GM18520 (cell line): Measurements from ENCODE around the gene SH2D1B.

ENCODE experiments used
- ATAC-seq: cut with Tn5 transposase; IDR thresholded peaks from one replicate; pipeline ENCODE4 v1.9.1; 2021; ENCODE audit not compliant: unreplicated experiment

Gene SH2D1B

GRCh38 chr1:162383091-162383490 lies 28.8 kb downstream of the SH2D1B start:
- ATAC-seq: no peak

- ATAC-seq: no peak
These were observed 29.8 kb downstream of the SH2D1B start for GRCh38 chr1:162381941-162382750.

DNA sequence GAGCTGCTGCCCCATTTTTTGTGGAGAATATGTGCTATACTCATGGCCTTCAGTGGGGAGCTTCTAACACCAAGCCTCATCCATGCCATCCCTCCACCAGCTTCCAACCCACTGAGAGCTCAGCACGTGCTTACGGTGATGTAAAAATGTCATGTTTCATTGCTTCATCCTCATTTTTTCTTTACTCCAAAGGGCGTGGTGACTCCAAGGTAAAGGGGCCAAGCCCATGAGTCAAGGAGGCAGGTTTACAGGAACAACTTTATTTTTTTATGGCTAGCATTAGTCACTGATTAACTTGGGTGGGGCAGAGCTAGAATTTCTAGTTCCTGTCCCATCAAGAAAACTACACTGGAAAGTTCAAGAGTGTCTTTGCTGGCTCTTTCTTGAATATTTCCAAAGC lies 30.6 kb downstream of the SH2D1B start, which contains the start of gene C1orf226:
Gene C1orf226, plus strand, starts transcription at position 346 of the 400 bp plus-strand sequence. CDS start 174 bp downstream, outside the sequence.
- ATAC-seq: no peak

GRCh38 chr1:162380061-162380846 lies 31.7 kb downstream of the SH2D1B start:
- ATAC-seq: no peak

DNA sequence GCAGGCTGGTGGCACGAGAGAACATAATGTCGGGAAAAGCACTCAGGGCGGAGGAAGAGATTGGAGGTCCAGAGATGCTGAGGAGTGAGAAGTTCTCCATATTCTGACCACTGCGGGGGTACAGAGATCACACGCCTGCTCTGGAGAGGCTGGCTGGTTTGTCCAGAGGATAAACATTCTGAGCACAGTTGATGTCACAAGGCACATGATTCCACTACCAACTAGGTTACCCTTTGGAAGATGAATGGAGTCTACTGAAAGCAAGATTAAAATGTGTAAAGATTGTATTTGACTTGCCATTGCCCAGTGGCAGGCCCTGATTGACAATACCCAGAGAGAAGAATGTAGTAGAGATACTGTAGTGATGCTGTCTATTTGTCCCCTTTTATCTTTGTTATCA lies 35.2 kb downstream of the SH2D1B start, which contains the start of gene SPATA46:
Gene SPATA46, minus strand, starts transcription at position 164 of the 400 bp plus-strand sequence. Its CDS starts 64 bp downstream, at position 100.
- no peak for ATAC-seq

DNA sequence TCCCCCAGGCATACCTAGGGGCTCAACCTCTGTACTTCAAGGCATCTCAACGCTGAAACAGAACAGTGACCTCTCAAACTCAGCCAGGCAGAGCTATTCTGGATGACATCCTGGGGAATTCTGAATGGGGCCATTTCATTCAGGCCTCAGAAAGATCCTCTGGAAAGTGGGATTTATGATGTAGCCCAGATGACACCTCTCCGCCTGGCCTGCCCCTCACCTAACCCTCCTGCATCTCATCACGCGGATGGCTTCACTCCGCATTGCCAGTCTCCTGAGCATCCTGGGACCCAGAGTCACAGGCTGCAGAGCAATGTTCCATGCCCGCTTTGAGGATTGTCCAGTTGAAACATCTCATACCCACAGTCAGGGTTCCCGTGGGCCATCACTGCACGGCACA lies 36.5 kb downstream of the SH2D1B start:
- no peak for ATAC-seq

- no peak for ATAC-seq
These were observed 37.5 kb downstream of the SH2D1B start for GRCh38 chr1:162374406-162374805.

- no peak for ATAC-seq
These were observed 38.2 kb downstream of the SH2D1B start for GRCh38 chr1:162373541-162374260.

- ATAC-seq: no peak
These were observed 38.9 kb downstream of the SH2D1B start for GRCh38 chr1:162373072-162373427.

DNA sequence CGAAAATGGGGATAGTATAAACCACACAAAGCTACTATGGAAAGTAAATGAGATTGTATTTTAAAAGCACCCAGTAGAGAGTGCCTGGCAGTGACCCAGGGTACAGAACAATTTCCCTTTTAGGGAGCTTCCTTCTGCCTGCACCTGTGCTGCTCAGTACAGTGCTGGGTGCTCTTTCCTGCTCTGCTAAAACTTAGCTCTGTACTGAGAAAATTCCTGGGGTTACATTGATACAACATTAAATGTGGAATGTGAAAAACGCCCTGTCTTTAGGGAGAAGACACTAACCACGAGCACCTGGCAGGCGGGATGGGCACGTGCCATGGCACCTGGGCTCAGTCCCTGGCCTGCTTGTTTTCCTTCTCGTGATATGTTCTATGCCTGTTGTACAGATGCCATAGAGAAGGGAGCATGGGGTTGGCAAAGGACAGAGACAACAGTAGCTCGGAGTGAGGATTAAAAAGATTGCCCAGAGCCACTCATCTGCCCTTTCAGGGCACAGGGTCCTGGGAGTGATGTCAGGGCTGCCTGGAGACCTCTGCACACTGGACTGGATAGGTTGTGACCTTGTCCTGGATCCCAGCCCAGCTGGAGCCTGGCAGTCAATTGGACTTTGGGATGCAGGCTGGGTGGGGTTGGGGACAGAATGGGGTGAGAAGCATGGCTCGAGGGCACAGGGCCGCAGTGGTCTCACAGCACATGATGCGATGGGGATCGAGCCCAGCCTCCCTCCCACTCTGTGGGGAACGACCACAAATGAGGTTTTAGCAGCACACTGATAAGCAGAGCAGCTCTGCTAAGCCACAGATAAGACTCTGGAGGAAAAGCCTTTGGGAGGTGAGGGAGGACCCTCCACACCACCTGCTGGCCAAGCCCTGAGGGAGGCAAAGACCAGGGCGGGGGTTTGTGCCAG lies 39.5 kb downstream of the SH2D1B start:
- no peak for ATAC-seq

- no peak for ATAC-seq
These were observed 40.3 kb downstream of the SH2D1B start for GRCh38 chr1:162371611-162372010.

DNA sequence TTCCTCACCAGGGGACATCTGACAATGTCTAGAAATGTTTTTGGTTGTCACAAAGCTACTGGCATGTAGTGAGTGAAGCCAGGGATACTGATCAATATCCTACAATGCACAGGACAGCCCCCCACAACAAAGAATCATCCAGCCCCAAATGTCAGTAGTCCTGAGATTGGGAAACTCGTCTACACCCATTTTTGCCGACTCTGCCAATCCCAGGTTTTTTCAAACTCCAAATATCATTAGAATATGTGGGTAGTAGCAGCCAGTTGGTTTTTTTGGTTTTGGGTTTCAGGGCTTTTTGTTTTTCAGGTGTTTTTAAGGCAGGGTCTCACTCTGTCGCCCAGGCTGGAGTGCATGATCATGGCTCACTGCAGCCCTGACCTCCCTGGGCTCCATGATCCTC lies 41.2 kb downstream of the SH2D1B start:
- ATAC-seq: no peak

GRCh38 chr1:162370161-162370560 lies 41.8 kb downstream of the SH2D1B start:
- ATAC-seq: no peak

- ATAC-seq: no peak
These were observed 42.4 kb downstream of the SH2D1B start for GRCh38 chr1:162369571-162369970.

GRCh38 chr1:162368451-162368850 lies 43.5 kb downstream of the SH2D1B start:
- no peak for ATAC-seq

GRCh38 chr1:162367772-162368171 lies 44.2 kb downstream of the SH2D1B start:
- no peak for ATAC-seq

DNA sequence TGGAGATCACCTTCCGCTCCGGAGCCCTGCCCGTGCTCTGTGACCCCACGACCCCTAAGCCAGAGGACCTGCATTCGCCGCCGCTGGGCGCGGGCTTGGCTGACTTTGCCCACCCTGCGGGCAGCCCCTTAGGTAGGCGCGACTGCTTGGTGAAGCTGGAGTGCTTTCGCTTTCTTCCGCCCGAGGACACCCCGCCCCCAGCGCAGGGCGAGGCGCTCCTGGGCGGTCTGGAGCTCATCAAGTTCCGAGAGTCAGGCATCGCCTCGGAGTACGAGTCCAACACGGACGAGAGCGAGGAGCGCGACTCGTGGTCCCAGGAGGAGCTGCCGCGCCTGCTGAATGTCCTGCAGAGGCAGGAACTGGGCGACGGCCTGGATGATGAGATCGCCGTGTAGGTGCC lies 44.9 kb downstream of the SH2D1B start:
- ATAC-seq: no peak

DNA sequence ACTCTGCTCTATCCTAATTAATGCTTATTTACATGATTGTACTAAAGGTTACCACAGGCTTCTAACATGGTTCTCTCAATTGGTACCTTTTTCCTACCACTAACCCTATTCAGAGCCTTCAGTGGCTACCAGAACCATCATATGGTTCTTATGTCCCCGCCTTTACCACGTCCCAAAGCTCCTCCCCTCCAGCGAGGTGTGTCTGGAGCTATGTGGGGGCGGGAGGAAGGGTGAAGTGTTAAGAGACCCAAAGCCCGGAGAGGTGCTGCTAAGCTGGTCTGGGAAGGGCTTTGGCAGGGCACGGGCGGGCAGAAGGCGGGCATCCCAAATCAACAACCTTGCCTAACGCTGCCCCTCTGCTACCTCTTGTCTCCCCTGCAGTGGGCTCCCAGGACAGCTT lies 45.3 kb downstream of the SH2D1B start:
- no peak for ATAC-seq

GRCh38 chr1:162366149-162366548 lies 45.8 kb downstream of the SH2D1B start:
- no peak for ATAC-seq

- ATAC-seq: no peak
These were observed 46.5 kb downstream of the SH2D1B start for GRCh38 chr1:162365284-162366020.
